Choroid plexus epithelial cell (primary cell): ENCODE results near the gene PLD1.
"Not testable (repeated sequence)": the region's sequence is repeated elsewhere in the genome, so short reads cannot be mapped to it uniquely, and the experiment has no call there.

Experiments
- DNase-seq: peaks from one replicate; pipeline ENCODE4 v3.0.0-alpha.2; 2010; ENCODE audit warnings: low read depth
- H3K4me3 ChIP-seq: 2 replicates; pipeline ENCODE4 v1.5.1; 2011; ENCODE audit warnings: low read depth, mild to moderate bottlenecking, control low read depth, low read length, moderate library complexity
- TF ChIP-seq, protein P1 (sequence below): conservative IDR thresholded peaks from 2 replicates; pipeline ENCODE4 v1.5.1; 2011; ENCODE audit warnings: low read depth, mild to moderate bottlenecking, control low read depth, inconsistent platforms, low read length, moderate library complexity

The PLD1 gene

DNA sequence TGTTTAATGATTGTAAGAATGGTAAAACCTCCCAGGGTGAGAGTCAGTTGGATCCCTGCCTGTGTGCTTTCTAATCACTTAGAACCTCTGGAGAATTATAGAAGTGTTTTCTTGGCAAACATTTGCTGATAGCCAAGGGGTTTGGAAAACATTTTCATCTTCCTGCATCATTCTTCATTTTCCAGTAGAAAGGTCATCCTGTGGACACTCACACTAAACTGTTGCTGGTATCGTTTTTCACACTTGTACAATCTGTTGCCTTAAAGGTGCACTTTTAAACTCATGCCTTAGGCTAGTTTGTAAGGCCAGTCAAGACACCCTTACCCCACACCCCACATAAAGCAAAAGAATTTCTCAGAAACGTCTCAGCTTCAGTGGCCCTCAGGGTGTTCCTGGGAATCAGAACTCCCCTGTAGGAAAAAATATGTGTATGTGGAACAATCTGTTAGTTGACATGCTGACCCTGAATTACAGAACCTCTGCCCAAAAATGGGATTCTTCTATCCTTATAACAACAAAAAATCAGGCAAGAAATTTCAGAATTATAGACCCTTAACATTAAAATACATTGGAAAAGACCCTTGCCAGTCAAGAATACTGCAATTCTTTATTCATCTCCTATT lies 5.8 kb upstream of the PLD1 start:
- TF ChIP-seq, protein P1, sequence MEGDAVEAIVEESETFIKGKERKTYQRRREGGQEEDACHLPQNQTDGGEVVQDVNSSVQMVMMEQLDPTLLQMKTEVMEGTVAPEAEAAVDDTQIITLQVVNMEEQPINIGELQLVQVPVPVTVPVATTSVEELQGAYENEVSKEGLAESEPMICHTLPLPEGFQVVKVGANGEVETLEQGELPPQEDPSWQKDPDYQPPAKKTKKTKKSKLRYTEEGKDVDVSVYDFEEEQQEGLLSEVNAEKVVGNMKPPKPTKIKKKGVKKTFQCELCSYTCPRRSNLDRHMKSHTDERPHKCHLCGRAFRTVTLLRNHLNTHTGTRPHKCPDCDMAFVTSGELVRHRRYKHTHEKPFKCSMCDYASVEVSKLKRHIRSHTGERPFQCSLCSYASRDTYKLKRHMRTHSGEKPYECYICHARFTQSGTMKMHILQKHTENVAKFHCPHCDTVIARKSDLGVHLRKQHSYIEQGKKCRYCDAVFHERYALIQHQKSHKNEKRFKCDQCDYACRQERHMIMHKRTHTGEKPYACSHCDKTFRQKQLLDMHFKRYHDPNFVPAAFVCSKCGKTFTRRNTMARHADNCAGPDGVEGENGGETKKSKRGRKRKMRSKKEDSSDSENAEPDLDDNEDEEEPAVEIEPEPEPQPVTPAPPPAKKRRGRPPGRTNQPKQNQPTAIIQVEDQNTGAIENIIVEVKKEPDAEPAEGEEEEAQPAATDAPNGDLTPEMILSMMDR: no peak
- peak; percentile 67 for DNase-seq

DNA sequence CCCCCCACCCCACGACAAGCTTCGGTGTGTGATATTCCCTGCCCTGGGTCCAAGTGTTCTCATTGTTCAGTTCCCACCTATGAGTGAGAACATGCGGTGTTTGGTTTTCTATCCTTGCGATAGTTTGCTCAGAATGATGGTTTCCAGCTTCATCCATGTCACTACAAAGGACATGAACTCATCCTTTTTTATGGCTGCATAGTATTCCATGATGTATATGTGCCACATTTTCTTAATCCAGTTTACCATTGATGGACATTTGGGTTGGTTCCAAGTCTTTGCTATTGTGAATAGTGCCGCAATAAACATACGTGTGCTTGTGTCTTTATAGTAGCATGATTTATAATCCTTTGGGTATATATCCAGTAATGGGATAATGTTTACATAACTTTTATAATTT lies 4.4 kb upstream of the PLD1 start:
- not testable (repeated sequence) for DNase-seq, H3K4me3 ChIP-seq

More for the DNA sequence above, 5.8 kb upstream of the PLD1 start:
- H3K4me3 ChIP-seq: no peak overlapping the region

DNA sequence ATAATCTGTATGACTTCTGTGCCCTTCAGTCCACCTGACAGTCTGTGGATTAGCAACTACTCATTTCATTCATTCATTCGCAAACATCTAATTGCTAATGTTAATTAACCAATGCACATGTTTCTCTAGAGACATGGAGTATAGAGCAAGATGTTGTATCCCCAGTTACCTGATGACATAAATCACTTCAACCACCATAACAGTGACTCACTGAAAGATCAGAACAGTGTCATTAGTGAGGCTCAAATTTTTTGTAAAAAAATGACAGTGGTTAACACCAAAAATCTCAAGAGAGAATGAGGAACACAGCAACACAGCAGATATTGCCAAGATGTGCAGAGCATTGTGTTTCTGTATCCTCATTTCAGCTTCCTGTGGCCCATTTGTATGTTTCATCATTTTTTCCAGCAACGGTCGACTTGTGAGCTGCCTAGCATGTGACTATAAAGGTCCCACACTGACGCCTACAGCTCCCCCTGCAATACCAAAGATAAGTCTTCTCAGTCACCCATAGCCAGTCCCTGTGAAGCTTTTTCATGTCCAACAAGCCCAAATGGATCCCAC lies 3.7 kb upstream of the PLD1 start:
- H3K4me3 ChIP-seq: no peak overlapping the region
- TF ChIP-seq, protein P1: no peak
- DNase-seq: peak; percentile 76

DNA sequence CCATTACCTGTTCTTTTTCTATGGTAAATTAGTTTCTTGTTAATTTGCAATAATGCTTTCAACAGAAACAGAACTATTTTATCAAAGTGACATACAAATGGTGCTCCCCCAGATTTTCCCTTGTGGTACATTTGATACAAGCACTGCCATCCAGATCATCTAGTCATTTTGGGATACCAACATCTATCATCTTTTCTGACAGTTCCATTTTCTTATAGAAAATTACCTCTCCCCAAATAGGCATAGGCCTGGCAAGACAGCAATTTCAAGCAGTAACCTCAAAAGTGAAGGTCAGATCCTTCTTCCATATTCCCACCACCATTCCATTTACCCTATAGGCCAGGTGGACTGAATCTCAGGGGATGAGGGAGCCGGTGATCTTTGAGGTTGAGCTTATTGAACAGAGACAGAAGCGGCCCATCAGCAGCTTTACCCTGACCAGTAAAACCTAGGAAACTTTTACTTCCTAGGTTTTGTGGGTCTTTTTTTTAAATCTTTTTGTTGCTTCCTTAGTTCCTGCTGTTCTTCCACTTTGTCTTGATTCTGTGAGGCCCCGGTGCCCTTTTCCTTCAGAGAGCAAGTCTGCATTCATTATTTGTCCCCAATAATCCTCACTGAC lies 3.1 kb upstream of the PLD1 start:
- H3K4me3 ChIP-seq: no peak overlapping the region
- no peak for DNase-seq
- TF ChIP-seq, protein P1: no peak

DNA sequence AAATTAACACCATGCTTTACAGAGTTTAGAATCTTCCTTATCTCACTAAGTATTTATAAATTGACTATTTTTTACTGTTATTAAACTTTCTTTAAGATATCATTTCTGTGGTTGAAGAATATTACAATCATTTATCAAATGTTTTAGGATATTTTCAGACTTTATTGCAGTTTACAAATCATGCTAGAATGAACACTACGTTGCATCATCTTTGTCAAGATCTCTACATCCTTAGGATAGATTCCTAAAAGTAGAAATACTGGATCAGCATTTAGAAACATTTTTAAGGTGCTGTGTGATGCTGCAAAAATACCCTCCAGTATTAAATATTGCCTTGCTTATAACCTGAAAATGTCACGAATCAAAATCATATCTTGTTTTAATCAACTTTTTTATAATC lies 2.5 kb upstream of the PLD1 start:
- no peak overlapping the region for H3K4me3 ChIP-seq
- TF ChIP-seq, protein P1: no peak
- DNase-seq: peak; percentile 29

DNA sequence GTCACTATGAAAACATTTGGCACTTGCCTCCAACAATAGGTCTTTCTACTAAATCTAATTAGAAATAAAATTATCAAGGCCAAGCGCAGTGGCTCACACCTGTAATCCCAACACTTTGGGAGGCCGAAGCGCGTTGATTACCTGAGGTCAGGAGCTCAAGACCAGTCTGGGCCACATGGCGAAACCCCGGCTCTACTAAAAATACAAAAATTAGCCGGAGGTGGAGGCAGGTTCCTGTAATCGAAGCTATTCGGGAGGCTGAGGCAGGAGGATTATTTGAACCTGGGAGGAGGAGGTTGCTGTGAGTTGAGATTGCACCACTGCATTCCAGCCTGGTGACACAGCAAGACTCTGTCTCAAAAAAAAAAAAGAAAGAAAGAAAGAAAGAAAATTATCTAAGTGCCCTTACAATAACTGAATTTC lies 1.6 kb upstream of the PLD1 start:
- DNase-seq: peak; percentile 86
- no peak overlapping the region for H3K4me3 ChIP-seq
- TF ChIP-seq, protein P1: no peak

DNA sequence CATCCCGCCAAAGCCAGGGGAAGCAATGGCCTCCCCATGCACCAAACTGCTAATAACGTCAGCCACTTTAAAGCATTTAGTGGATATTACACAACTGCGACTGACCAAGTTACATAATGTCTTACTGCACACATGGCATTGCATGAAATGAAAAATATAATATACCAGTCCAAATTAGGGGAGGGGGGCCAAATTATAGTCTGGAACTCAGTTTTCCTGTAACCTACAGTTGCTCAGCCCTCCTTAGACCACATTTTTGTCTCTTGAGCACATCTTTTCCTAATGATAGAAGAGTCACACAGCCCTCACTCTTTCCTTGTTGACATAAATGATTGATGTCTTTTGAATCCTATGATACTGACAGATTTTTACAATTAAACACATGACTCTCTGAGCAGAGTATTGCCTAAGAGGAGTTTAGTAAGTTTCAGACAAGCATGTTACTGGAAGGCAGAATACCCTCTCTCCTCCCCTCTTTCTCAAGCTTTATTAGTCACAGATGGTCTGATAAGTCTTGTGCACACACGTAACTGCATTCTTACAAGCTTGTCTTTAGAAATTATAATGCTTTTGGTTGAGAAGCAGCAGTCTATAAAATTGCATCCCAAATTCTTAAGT lies 1.1 kb upstream of the PLD1 start:
- peak; percentile 99 for DNase-seq
- no peak overlapping the region for H3K4me3 ChIP-seq
- TF ChIP-seq, protein P1: no peak
